PFSK-1 (cell line): ENCODE results near the gene ALOX12.

Source experiments
- POLR2AphosphoS5 ChIP-seq: IDR thresholded peaks from 2 replicates; pipeline ENCODE4 v1.6.1; 2012; ENCODE audit warnings: low read depth, mild to moderate bottlenecking, control low read depth, low read length, moderate library complexity
- SIN3A ChIP-seq: IDR thresholded peaks from 2 replicates; pipeline ENCODE4 v1.6.1; 2012; ENCODE audit warnings: mild to moderate bottlenecking, low read length, moderate library complexity, borderline replicate concordance; ENCODE audit not compliant: insufficient read depth
- TF ChIP-seq, protein P1 (sequence below), 2 experiments: IDR thresholded peaks; 2 replicates each; pipeline versions ENCODE4 v1.6.1 to v1.8.0; 2011 to 2012; ENCODE audit warnings: low read depth in 2 of 2, low read length in 2 of 2, control low read depth in 1 of 2, inconsistent platforms in 1 of 2, mild to moderate bottlenecking in 1 of 2, moderate library complexity in 1 of 2; ENCODE audit not compliant: insufficient read depth in 1 of 2

DNA sequence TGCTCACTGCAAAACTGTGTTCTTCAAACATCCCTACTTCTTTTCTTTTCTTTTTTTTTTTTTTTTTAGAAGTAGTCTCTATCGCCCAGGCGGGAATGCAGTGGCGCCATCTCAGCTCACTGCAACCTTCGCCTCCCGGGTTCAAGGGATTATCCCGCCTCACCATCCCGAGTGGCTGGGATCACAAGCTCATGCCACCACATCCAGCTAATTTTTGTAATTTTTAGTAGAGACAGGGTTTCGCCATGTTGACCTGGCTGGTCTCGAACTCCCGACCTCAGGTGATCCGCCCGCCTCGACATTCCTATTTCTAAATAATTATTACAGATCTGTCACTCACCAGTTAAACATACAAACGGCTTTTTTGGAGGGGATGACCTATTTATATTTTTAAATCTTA, 15.6 kb downstream of the ALOX12 start:
- TF ChIP-seq, protein P1, sequence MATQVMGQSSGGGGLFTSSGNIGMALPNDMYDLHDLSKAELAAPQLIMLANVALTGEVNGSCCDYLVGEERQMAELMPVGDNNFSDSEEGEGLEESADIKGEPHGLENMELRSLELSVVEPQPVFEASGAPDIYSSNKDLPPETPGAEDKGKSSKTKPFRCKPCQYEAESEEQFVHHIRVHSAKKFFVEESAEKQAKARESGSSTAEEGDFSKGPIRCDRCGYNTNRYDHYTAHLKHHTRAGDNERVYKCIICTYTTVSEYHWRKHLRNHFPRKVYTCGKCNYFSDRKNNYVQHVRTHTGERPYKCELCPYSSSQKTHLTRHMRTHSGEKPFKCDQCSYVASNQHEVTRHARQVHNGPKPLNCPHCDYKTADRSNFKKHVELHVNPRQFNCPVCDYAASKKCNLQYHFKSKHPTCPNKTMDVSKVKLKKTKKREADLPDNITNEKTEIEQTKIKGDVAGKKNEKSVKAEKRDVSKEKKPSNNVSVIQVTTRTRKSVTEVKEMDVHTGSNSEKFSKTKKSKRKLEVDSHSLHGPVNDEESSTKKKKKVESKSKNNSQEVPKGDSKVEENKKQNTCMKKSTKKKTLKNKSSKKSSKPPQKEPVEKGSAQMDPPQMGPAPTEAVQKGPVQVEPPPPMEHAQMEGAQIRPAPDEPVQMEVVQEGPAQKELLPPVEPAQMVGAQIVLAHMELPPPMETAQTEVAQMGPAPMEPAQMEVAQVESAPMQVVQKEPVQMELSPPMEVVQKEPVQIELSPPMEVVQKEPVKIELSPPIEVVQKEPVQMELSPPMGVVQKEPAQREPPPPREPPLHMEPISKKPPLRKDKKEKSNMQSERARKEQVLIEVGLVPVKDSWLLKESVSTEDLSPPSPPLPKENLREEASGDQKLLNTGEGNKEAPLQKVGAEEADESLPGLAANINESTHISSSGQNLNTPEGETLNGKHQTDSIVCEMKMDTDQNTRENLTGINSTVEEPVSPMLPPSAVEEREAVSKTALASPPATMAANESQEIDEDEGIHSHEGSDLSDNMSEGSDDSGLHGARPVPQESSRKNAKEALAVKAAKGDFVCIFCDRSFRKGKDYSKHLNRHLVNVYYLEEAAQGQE (IDR thresholded peaks at IDR 0.05; ENCODE audit: insufficient read depth in 1 of 2, low read depth in 2 of 2, low read length in 2 of 2): no peak
- TF ChIP-seq POLR2AphosphoS5 (no peak), SIN3A (no peak)
